ENCODE measurements around the gene BRD8. TPM values are rescaled to one million over a fixed set of nuclear protein-coding genes. Genes with fewer than 3 reads are reported as not detected.
"Not testable (repeated sequence)": the region's sequence is repeated elsewhere in the genome, so short reads cannot be mapped to it uniquely, and the experiment has no call there.

Gene BRD8
- total RNA-seq, 5 donors from 2014 or later (not counting 1 experiment from before 2014, with no cell fraction given): 29.5 to 79.5 (median 72.2) TPM

- Histone ChIP-seq H3K27ac (ENCODE audit: low read length) (no peak overlapping the region), H3K9me3 (no peaks in the 10 kb centered on the region), H3K4me3 (ENCODE audit: control insufficient read depth in 1 of 2, extremely low read depth in 1 of 2, low read length in 1 of 2) (no peak overlapping the region), H3K36me3 (ENCODE audit: control insufficient read depth in 2 of 2, extremely low read depth in 1 of 2, insufficient read depth in 1 of 2, low read length in 1 of 2) (peaks cover 9 to 84% of the 10 kb centered on the region in 2 donors), H3K27me3 (replicated peaks in 1 of 2; ENCODE audit: control insufficient read depth in 2 of 2, extremely low read depth in 1 of 2, insufficient read depth in 2 of 2, low read length in 1 of 2) (no peaks in the 10 kb centered on the region), H3K4me1 (ENCODE audit: control insufficient read depth in 1 of 2, extremely low read depth in 1 of 2, insufficient read depth in 2 of 2, low read length in 2 of 2) (no peaks in the 10 kb centered on the region)
- no peaks in the 10 kb centered on the region for H3K27me3 Mint-ChIP-seq
- H3K4me1 Mint-ChIP-seq: peaks cover 2 to 12% (median 8%) of the 10 kb centered on the region in 3 donors
- no peak overlapping the region for H3K4me3 Mint-ChIP-seq
- H3K9me3 Mint-ChIP-seq: no peaks in the 10 kb centered on the region
- ChIA-PET CTCF (interaction anchor here in 1 of 2 donors (0.7 kb wide), 1 partner anchor 286 kb away, joined by 3 read pairs; no protein-coding TSS in a partner anchor), POLR2A (no interaction called here)
- DNase-seq (no peak), ATAC-seq (replicated peaks in 1 of 4) (no peak)
- H3K36me3 Mint-ChIP-seq: peaks cover 61% of the 10 kb centered on the region
- no peak overlapping the region for H3K27ac Mint-ChIP-seq
These were observed 8.1 kb downstream of the BRD8 start for GRCh38 chr5:138170299-138170698.

- Histone ChIP-seq H3K4me3 (ENCODE audit: control insufficient read depth in 1 of 2, extremely low read depth in 1 of 2, low read length in 1 of 2) (no peak overlapping the region), H3K9me3 (no peaks in the 10 kb centered on the region), H3K36me3 (ENCODE audit: control insufficient read depth in 2 of 2, extremely low read depth in 1 of 2, insufficient read depth in 1 of 2, low read length in 1 of 2) (peaks cover 9 to 91% of the 10 kb centered on the region in 2 donors), H3K27me3 (replicated peaks in 1 of 2; ENCODE audit: control insufficient read depth in 2 of 2, extremely low read depth in 1 of 2, insufficient read depth in 2 of 2, low read length in 1 of 2) (no peaks in the 10 kb centered on the region), H3K4me1 (ENCODE audit: control insufficient read depth in 1 of 2, extremely low read depth in 1 of 2, insufficient read depth in 2 of 2, low read length in 2 of 2) (no peaks in the 10 kb centered on the region), H3K27ac (ENCODE audit: low read length) (no peak overlapping the region)
- ATAC-seq (replicated peaks in 1 of 4) (no peak), DNase-seq (no peak)
- ChIA-PET POLR2A (no interaction called here), CTCF (no interaction called here)
- Mint-ChIP-seq H3K9me3 (no peaks in the 10 kb centered on the region), H3K4me3 (no peak overlapping the region), H3K4me1 (peaks cover 0 to 9% (median 5%) of the 10 kb centered on the region in 3 donors), H3K36me3 (peaks cover 69% of the 10 kb centered on the region), H3K27ac (no peak overlapping the region), H3K27me3 (no peaks in the 10 kb centered on the region)
- no CpG with 5 or more reads among the region's 5 CpGs for WGBS (ENCODE audit: insufficient coverage)
These were observed 9.3 kb downstream of the BRD8 start for GRCh38 chr5:138169124-138169523.

- H3K4me1 Mint-ChIP-seq: no peaks in the 10 kb centered on the region
These were observed 14.7 kb downstream of the BRD8 start for GRCh38 chr5:138163721-138164120.

GRCh38 chr5:138160706-138161105 lies 17.7 kb downstream of the BRD8 start:
- Mint-ChIP-seq H3K27me3 (no peaks in the 10 kb centered on the region), H3K27ac (no peak overlapping the region), H3K4me1 (no peaks in the 10 kb centered on the region), H3K36me3 (peaks cover 81% of the 10 kb centered on the region), H3K9me3 (no peaks in the 10 kb centered on the region), H3K4me3 (no peak overlapping the region)
- no peak overlapping the region for H3K4me3 ChIP-seq (ENCODE audit: control insufficient read depth in 1 of 2, extremely low read depth in 1 of 2, low read length in 1 of 2)
- peaks cover 0 to 87% of the 10 kb centered on the region in 2 donors for H3K36me3 ChIP-seq (ENCODE audit: control insufficient read depth in 2 of 2, extremely low read depth in 1 of 2, insufficient read depth in 1 of 2, low read length in 1 of 2)
- no peaks in the 10 kb centered on the region for H3K4me1 ChIP-seq (ENCODE audit: control insufficient read depth in 1 of 2, extremely low read depth in 1 of 2, insufficient read depth in 2 of 2, low read length in 2 of 2)
- DNase-seq (no peak), ATAC-seq (replicated peaks in 1 of 4) (no peak)
- H3K27me3 ChIP-seq (replicated peaks in 1 of 2; ENCODE audit: control insufficient read depth in 2 of 2, extremely low read depth in 1 of 2, insufficient read depth in 2 of 2, low read length in 1 of 2): no peaks in the 10 kb centered on the region
- H3K27ac ChIP-seq (ENCODE audit: low read length): no peak overlapping the region
- POLR2A ChIA-PET: interaction anchor here in 1 of 2 donors (0.6 kb wide), 1 partner anchor 11 kb away, joined by 3 read pairs; no protein-coding TSS in a partner anchor
- WGBS (ENCODE audit: insufficient coverage): 100% methylated on average over 2 of the region's 4 CpGs
- CTCF ChIA-PET: no interaction called here
- H3K9me3 ChIP-seq: no peaks in the 10 kb centered on the region

More at GRCh38 chr5:138163721-138164120, 14.7 kb downstream of the BRD8 start:
- Mint-ChIP-seq H3K27ac (no peak overlapping the region), H3K9me3 (no peaks in the 10 kb centered on the region), H3K4me3 (no peak overlapping the region), H3K27me3 (no peaks in the 10 kb centered on the region), H3K36me3 (peaks cover 84% of the 10 kb centered on the region)
- no peak overlapping the region for H3K27ac ChIP-seq (ENCODE audit: low read length)
- H3K4me3 ChIP-seq (ENCODE audit: control insufficient read depth in 1 of 2, extremely low read depth in 1 of 2, low read length in 1 of 2): no peak overlapping the region
- no peaks in the 10 kb centered on the region for H3K9me3 ChIP-seq
- CTCF ChIA-PET: interaction anchor here in 1 of 2 donors (0.5 kb wide), 1 partner anchor 286 kb away, joined by 7 read pairs; no protein-coding TSS in a partner anchor
- DNase-seq (no peak), ATAC-seq (replicated peaks in 1 of 4) (no peak)
- POLR2A ChIA-PET: no interaction called here
- no peaks in the 10 kb centered on the region for H3K4me1 ChIP-seq (ENCODE audit: control insufficient read depth in 1 of 2, extremely low read depth in 1 of 2, insufficient read depth in 2 of 2, low read length in 2 of 2)
- H3K27me3 ChIP-seq (replicated peaks in 1 of 2; ENCODE audit: control insufficient read depth in 2 of 2, extremely low read depth in 1 of 2, insufficient read depth in 2 of 2, low read length in 1 of 2): no peaks in the 10 kb centered on the region
- peaks cover 5 to 100% of the 10 kb centered on the region in 2 donors for H3K36me3 ChIP-seq (ENCODE audit: control insufficient read depth in 2 of 2, extremely low read depth in 1 of 2, insufficient read depth in 1 of 2, low read length in 1 of 2)

GRCh38 chr5:138159666-138160065 lies 18.8 kb downstream of the BRD8 start:
- POLR2A ChIA-PET: no interaction called here
- WGBS (ENCODE audit: insufficient coverage): 83% methylated on average over 1 of the region's 5 CpGs

GRCh38 chr5:138157626-138158025 lies 20.8 kb downstream of the BRD8 start:
- Mint-ChIP-seq H3K4me3 (no peak overlapping the region), H3K36me3 (peaks cover 54% of the 10 kb centered on the region)
- no peak for ATAC-seq (replicated peaks in 1 of 4)

More at GRCh38 chr5:138159666-138160065, 18.8 kb downstream of the BRD8 start:
- Mint-ChIP-seq H3K27ac (no peak overlapping the region), H3K9me3 (no peaks in the 10 kb centered on the region), H3K4me1 (no peaks in the 10 kb centered on the region), H3K36me3 (peaks cover 72% of the 10 kb centered on the region), H3K27me3 (no peaks in the 10 kb centered on the region), H3K4me3 (no peak overlapping the region)
- no peaks in the 10 kb centered on the region for H3K9me3 ChIP-seq
- no peak overlapping the region for H3K4me3 ChIP-seq (ENCODE audit: control insufficient read depth in 1 of 2, extremely low read depth in 1 of 2, low read length in 1 of 2)
- H3K36me3 ChIP-seq (ENCODE audit: control insufficient read depth in 2 of 2, extremely low read depth in 1 of 2, insufficient read depth in 1 of 2, low read length in 1 of 2): peaks cover 0 to 76% of the 10 kb centered on the region in 2 donors
- CTCF ChIA-PET: no interaction called here
- no peaks in the 10 kb centered on the region for H3K27me3 ChIP-seq (replicated peaks in 1 of 2; ENCODE audit: control insufficient read depth in 2 of 2, extremely low read depth in 1 of 2, insufficient read depth in 2 of 2, low read length in 1 of 2)
- H3K27ac ChIP-seq (ENCODE audit: low read length): no peak overlapping the region
- no peak for DNase-seq
- no peaks in the 10 kb centered on the region for H3K4me1 ChIP-seq (ENCODE audit: control insufficient read depth in 1 of 2, extremely low read depth in 1 of 2, insufficient read depth in 2 of 2, low read length in 2 of 2)
- ATAC-seq (replicated peaks in 1 of 4): no peak

GRCh38 chr5:138155977-138156376 lies 22.5 kb downstream of the BRD8 start:
- H3K9me3 ChIP-seq; POLR2A ChIA-PET; H3K4me3 Mint-ChIP-seq; H3K4me1 ChIP-seq (ENCODE audit: control insufficient read depth in 1 of 2, extremely low read depth in 1 of 2, insufficient read depth in 2 of 2, low read length in 2 of 2); ATAC-seq (replicated peaks in 1 of 4); H3K4me3 ChIP-seq (ENCODE audit: control insufficient read depth in 1 of 2, extremely low read depth in 1 of 2, low read length in 1 of 2); H3K27me3 Mint-ChIP-seq; H3K27ac ChIP-seq (ENCODE audit: low read length); H3K27me3 ChIP-seq (replicated peaks in 1 of 2; ENCODE audit: control insufficient read depth in 2 of 2, extremely low read depth in 1 of 2, insufficient read depth in 2 of 2, low read length in 1 of 2); H3K4me1 Mint-ChIP-seq; H3K27ac Mint-ChIP-seq; H3K9me3 Mint-ChIP-seq; DNase-seq: not testable (repeated sequence)
- WGBS (ENCODE audit: insufficient coverage): 100% methylated on average over 7 of the region's 9 CpGs
- H3K36me3 Mint-ChIP-seq: peaks cover 42% of the 10 kb centered on the region
- H3K36me3 ChIP-seq (ENCODE audit: control insufficient read depth in 2 of 2, extremely low read depth in 1 of 2, insufficient read depth in 1 of 2, low read length in 1 of 2): peaks cover 0 to 40% of the 10 kb centered on the region in 2 donors
- CTCF ChIA-PET: interaction anchor here in 1 of 2 donors (0.6 kb wide), 1 partner anchor 58 kb away, joined by 3 read pairs; no protein-coding TSS in a partner anchor

More at GRCh38 chr5:138157626-138158025, 20.8 kb downstream of the BRD8 start:
- Histone ChIP-seq H3K9me3 (no peaks in the 10 kb centered on the region), H3K4me3 (ENCODE audit: control insufficient read depth in 1 of 2, extremely low read depth in 1 of 2, low read length in 1 of 2) (no peak overlapping the region), H3K4me1 (ENCODE audit: control insufficient read depth in 1 of 2, extremely low read depth in 1 of 2, insufficient read depth in 2 of 2, low read length in 2 of 2) (no peaks in the 10 kb centered on the region), H3K36me3 (ENCODE audit: control insufficient read depth in 2 of 2, extremely low read depth in 1 of 2, insufficient read depth in 1 of 2, low read length in 1 of 2) (peaks cover 0 to 56% of the 10 kb centered on the region in 2 donors), H3K27ac (ENCODE audit: low read length) (no peak overlapping the region), H3K27me3 (replicated peaks in 1 of 2; ENCODE audit: control insufficient read depth in 2 of 2, extremely low read depth in 1 of 2, insufficient read depth in 2 of 2, low read length in 1 of 2) (no peaks in the 10 kb centered on the region)
- no CpG with 5 or more reads among the region's 1 CpG for WGBS (ENCODE audit: insufficient coverage)
- Mint-ChIP-seq H3K27me3 (no peaks in the 10 kb centered on the region), H3K27ac (no peak overlapping the region), H3K4me1 (no peaks in the 10 kb centered on the region), H3K9me3 (no peaks in the 10 kb centered on the region)
- ChIA-PET CTCF (interaction anchor here in 1 of 2 donors (0.6 kb wide), 1 partner anchor 19 kb away, joined by 14 read pairs; no protein-coding TSS in a partner anchor), POLR2A (no interaction called here)
- no peak for DNase-seq
